PC-9 (cell line): Measurements from ENCODE around the gene GRM8. TPM values are rescaled to one million over a fixed set of nuclear protein-coding genes. Genes with fewer than 3 reads are reported as not detected.

Experiments
- BruUV-seq: library from RNA; stranded (reverse); fragments of 400-500 nt; replicated peaks from 2 replicates; lab custom pipeline; 2021; lab: Mats Ljungman, UMichigan
- CTCF ChIA-PET: fragments of 300-600 bp; sonication (Branson Sonifier 250); formaldehyde crosslinking; loops from one replicate; lab custom pipeline; 2022; ENCODE audit warnings: antibody characterized with exemption; lab: Charles Lee
- POLR2A ChIA-PET: fragments of 300-600 bp; sonication (Branson Sonifier 250); formaldehyde crosslinking; loops from one replicate; lab custom pipeline; 2022; ENCODE audit warnings: antibody characterized with exemption; ENCODE audit not compliant: unreplicated experiment; lab: Charles Lee
- DNase-seq, 2 experiments: peaks; one replicate each; pipeline versions ENCODE4 v3.0.0 to v3.0.0-alpha.2; 2015 to 2022; ENCODE audit warnings: mixed read lengths in 1 of 2
- H2AFZ ChIP-seq: fragments of 200-600 bp; sonication (generic); 2 replicates; pipeline ENCODE4 v1.8.1; 2017; ENCODE audit warnings: antibody characterized with exemption
- H3F3A ChIP-seq: fragments of 200-600 bp; sonication (generic); 2 replicates; pipeline ENCODE4 v1.8.1; 2017; ENCODE audit warnings: antibody characterized with exemption, mild to moderate bottlenecking, low read depth; ENCODE audit not compliant: insufficient read depth
- H3K27ac ChIP-seq: fragments of 200-600 bp; sonication (generic); 2 replicates; pipeline ENCODE4 v1.6.1; 2016; ENCODE audit warnings: mixed run types
- H3K27me3 ChIP-seq: fragments of 200-600 bp; sonication (generic); 2 replicates; pipeline ENCODE4 v1.6.1; 2016; ENCODE audit warnings: low read depth, mixed run types; ENCODE audit not compliant: insufficient read depth
- H3K36me3 ChIP-seq: fragments of 200-600 bp; sonication (generic); 2 replicates; pipeline ENCODE4 v1.6.1; 2016; ENCODE audit warnings: low read depth, mixed run types
- H3K4me1 ChIP-seq: fragments of 200-600 bp; sonication (generic); replicated peaks from 2 replicates; pipeline ENCODE4 v1.6.1; 2016; ENCODE audit warnings: mixed run types; ENCODE audit not compliant: insufficient read depth
- H3K4me2 ChIP-seq: fragments of 200-600 bp; sonication (generic); 2 replicates; pipeline ENCODE4 v1.6.1; 2017; ENCODE audit warnings: mixed run types
- H3K4me3 ChIP-seq: fragments of 200-600 bp; sonication (generic); 2 replicates; pipeline ENCODE4 v1.6.1; 2016; ENCODE audit warnings: mixed run types
- H3K79me2 ChIP-seq: fragments of 200-600 bp; sonication (generic); 2 replicates; pipeline ENCODE4 v1.6.1; 2017; ENCODE audit warnings: low read depth, mixed run types
- H3K9me2 ChIP-seq: fragments of 200-600 bp; sonication (generic); 2 replicates; pipeline ENCODE4 v1.8.1; 2017; ENCODE audit warnings: mild to moderate bottlenecking; ENCODE audit not compliant: insufficient read depth
- H3K9me3 ChIP-seq: fragments of 200-600 bp; sonication (generic); 2 replicates; pipeline ENCODE4 v1.8.1; 2016; ENCODE audit warnings: low read depth; ENCODE audit not compliant: insufficient read depth
- H4K20me1 ChIP-seq: fragments of 200-600 bp; sonication (generic); 2 replicates; pipeline ENCODE4 v1.8.1; 2017; ENCODE audit not compliant: insufficient read depth
- CTCF ChIP-seq: fragments of 200-600 bp; sonication (generic); conservative IDR thresholded peaks from 2 replicates; pipeline ENCODE4 v1.6.1; 2017; ENCODE audit warnings: mixed run types, antibody characterized with exemption, mild to moderate bottlenecking, moderate library complexity
- EZH2 ChIP-seq: fragments of 200-600 bp; sonication (generic); IDR thresholded peaks from 2 replicates; pipeline ENCODE4 v1.8.0; 2017; ENCODE audit warnings: antibody characterized with exemption, low read depth
- intact Hi-C: fragments of 100-400 bp; cut with micrococcal nuclease; formaldehyde crosslinking; loops from one replicate; pipeline ENCODE4 v1.10.0; 2022; ENCODE audit not compliant: unreplicated experiment
- total RNA-seq: library from RNA; stranded (reverse); gene quantifications from 2 replicates; pipeline ENCODE4 v1.2.3, GENCODE V29; 2021

The GRM8 gene
- total RNA-seq, 1 experiment from 2014 or later = not detected

- Histone ChIP-seq H3K9me3 (no peaks in the 10 kb centered on the region), H4K20me1 (no peaks in the 10 kb centered on the region), H2AFZ (no peak overlapping the region), H3K4me2 (no peak overlapping the region), H3K27me3 (no peaks in the 10 kb centered on the region), H3K4me1 (no peaks in the 10 kb centered on the region; the same call in 1 of the 2 replicates), H3K36me3 (no peaks in the 10 kb centered on the region), H3K9me2 (no peaks in the 10 kb centered on the region), H3K79me2 (no peaks in the 10 kb centered on the region), H3K4me3 (no peak overlapping the region), H3K27ac (no peak overlapping the region), H3F3A (no peaks in the 10 kb centered on the region)
- POLR2A ChIA-PET = no interaction called here
- no peak for TF ChIP-seq EZH2
- CTCF ChIA-PET = no interaction called here
- intact Hi-C loops = no loop called here
- no peak for DNase-seq
- no TSS peak for BruUV-seq
Measured at GRCh38 chr7:126440542-126440941, 812.2 kb downstream of the GRM8 start.

DNA sequence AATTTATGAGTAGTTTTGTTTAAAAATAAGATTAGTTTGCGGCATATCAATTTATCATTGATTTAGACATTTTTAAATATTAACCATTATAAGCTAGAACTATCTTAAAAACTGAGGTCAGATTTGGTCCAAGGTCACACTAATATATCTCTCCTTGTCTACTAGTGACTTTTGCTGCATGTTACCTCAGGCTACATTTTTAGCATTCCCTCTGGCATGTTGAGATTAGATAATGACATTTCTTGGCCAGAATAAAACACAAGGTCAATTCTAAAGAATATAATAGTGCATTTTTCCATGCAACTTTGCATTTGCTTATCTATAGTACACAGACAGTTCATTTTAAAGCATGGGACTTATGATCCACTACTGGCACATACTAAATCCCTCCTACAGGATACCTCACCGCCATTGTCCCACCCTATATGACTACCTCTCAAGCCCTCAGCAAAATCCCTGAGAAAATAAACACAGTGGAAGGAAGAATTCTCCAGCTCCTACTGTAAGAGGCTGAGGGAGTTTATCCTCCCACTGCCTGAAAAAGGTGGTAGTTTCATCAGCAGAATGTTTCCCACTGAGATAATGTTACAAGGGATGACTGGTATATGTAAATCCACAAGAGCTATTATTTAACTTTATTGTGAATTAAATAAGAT lies 816.4 kb downstream of the GRM8 start:
- Histone ChIP-seq H2AFZ (no peak overlapping the region), H3K4me3 (no peak overlapping the region), H3K27ac (no peak overlapping the region), H3K36me3 (no peaks in the 10 kb centered on the region), H3K4me2 (no peak overlapping the region), H3K79me2 (no peaks in the 10 kb centered on the region), H4K20me1 (no peaks in the 10 kb centered on the region), H3K27me3 (no peaks in the 10 kb centered on the region), H3F3A (no peaks in the 10 kb centered on the region), H3K9me3 (no peaks in the 10 kb centered on the region), H3K4me1 (no peaks in the 10 kb centered on the region), H3K9me2 (no peaks in the 10 kb centered on the region)
- no TSS peak for BruUV-seq
- ChIA-PET POLR2A (no interaction called here), CTCF (no interaction called here)
- intact Hi-C loops = no loop called here
- no peak for DNase-seq
- TF ChIP-seq CTCF (no peak), EZH2 (no peak)

DNA sequence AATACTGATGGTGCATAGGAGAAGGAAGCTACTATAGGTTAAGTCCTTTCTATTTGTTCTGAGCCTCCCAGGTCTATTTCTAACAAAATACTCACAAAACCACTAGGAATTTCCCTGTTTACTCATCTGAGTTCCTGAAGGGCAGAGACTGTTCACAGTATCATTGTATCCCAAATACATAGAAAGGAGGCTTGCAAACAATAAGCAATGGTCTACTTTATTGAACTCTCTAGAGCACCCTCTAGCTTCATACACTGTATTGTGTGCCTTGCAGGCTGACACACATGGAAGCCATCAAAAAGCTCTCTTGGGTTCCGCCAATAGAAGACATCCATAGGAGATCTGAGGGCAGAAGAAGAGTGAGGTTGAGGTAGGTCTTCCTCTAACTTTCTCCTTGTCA lies 826.1 kb downstream of the GRM8 start:
- H3K27me3 ChIP-seq = no peaks in the 10 kb centered on the region
- no peaks in the 10 kb centered on the region for H4K20me1 ChIP-seq
- no peak for DNase-seq
- H3K9me3 ChIP-seq = no peaks in the 10 kb centered on the region
- TF ChIP-seq EZH2 = no peak
- TF ChIP-seq CTCF = no peak
- no peaks in the 10 kb centered on the region for H3F3A ChIP-seq
- no TSS peak for BruUV-seq
- no peaks in the 10 kb centered on the region for H3K79me2 ChIP-seq
- intact Hi-C loops = no loop called here
- no peak overlapping the region for H3K4me2 ChIP-seq
- no peak overlapping the region for H3K27ac ChIP-seq
- CTCF ChIA-PET = no interaction called here
- H3K9me2 ChIP-seq = no peaks in the 10 kb centered on the region
- POLR2A ChIA-PET = interaction anchor here (0.6 kb wide), 1 partner anchor 1363 kb away, joined by 4 read pairs; no protein-coding TSS in a partner anchor
- no peaks in the 10 kb centered on the region for H3K4me1 ChIP-seq
- no peaks in the 10 kb centered on the region for H3K36me3 ChIP-seq
- H2AFZ ChIP-seq = no peak overlapping the region
- H3K4me3 ChIP-seq = no peak overlapping the region

GRCh38 chr7:126424985-126425384 lies 827.8 kb downstream of the GRM8 start:
- no peaks in the 10 kb centered on the region for H3K9me3 ChIP-seq
- no peak overlapping the region for H2AFZ ChIP-seq
- H3F3A ChIP-seq = no peaks in the 10 kb centered on the region
- no peak for DNase-seq
- H3K4me2 ChIP-seq = no peak overlapping the region
- H3K4me1 ChIP-seq = no peaks in the 10 kb centered on the region
- BruUV-seq = no TSS peak
- H3K27me3 ChIP-seq = no peaks in the 10 kb centered on the region
- ChIA-PET POLR2A (no interaction called here), CTCF (no interaction called here)
- no peaks in the 10 kb centered on the region for H4K20me1 ChIP-seq
- intact Hi-C loops = no loop called here
- no peak for TF ChIP-seq EZH2
- TF ChIP-seq CTCF = no peak
- no peak overlapping the region for H3K4me3 ChIP-seq
- no peak overlapping the region for H3K27ac ChIP-seq
- no peaks in the 10 kb centered on the region for H3K36me3 ChIP-seq
- H3K9me2 ChIP-seq = no peaks in the 10 kb centered on the region
- no peaks in the 10 kb centered on the region for H3K79me2 ChIP-seq
